H1 (cell line): ENCODE results near the gene SLC39A8. TPM values are rescaled to one million over a fixed set of nuclear protein-coding genes. Genes with fewer than 3 reads are reported as not detected.

Experiments
- CTCF ChIA-PET: fragments of 300-600 bp; sonication (Branson Sonifier 250); formaldehyde crosslinking; loops from one replicate; lab custom pipeline; 2021; ENCODE audit not compliant: partially characterized antibody; lab: Charles Lee
- POLR2A ChIA-PET: fragments of 300-600 bp; sonication (Branson Sonifier 250); formaldehyde crosslinking; loops from one replicate; lab custom pipeline; 2021; ENCODE audit warnings: inconsistent platforms; ENCODE audit not compliant: partially characterized antibody; lab: Charles Lee
- DNase-seq, 2 experiments: peaks; one replicate each; pipeline versions ENCODE4 v3.0.0 to v3.0.0-alpha.2; 2010 to 2022; ENCODE audit warnings: low spot score in 2 of 2, low read depth in 1 of 2, mixed read lengths in 1 of 2
- FAIRE-seq: peaks from 2 replicates; lab custom pipeline; 2011; peaks lifted over from hg19 to GRCh38; lab: Jason Lieb, UNC
- H2AFZ ChIP-seq: 2 replicates; pipeline ENCODE4 v1.8.1; 2012; ENCODE audit warnings: low read length, inconsistent platforms
- H2AK5ac ChIP-seq: 2 replicates; pipeline ENCODE4 v1.6.1; 2013; ENCODE audit warnings: low read depth, low read length
- H2BK120ac ChIP-seq: replicated peaks from 2 replicates; pipeline ENCODE3; 2013; ENCODE audit warnings: low read depth, low read length, inconsistent platforms
- H2BK12ac ChIP-seq: 2 replicates; pipeline ENCODE4 v1.6.1; 2013; ENCODE audit warnings: low read depth, low read length
- H2BK15ac ChIP-seq: 2 replicates; pipeline ENCODE4 v1.6.1; 2013; ENCODE audit warnings: low read length
- H2BK20ac ChIP-seq: 2 replicates; pipeline ENCODE4 v1.6.1; 2013; ENCODE audit warnings: low read length
- H2BK5ac ChIP-seq: 2 replicates; pipeline ENCODE4 v1.6.1; 2013; ENCODE audit warnings: low read depth, low read length
- H3K14ac ChIP-seq: 2 replicates; pipeline ENCODE4 v1.6.1; 2013; ENCODE audit warnings: inconsistent platforms; ENCODE audit not compliant: insufficient read length
- H3K18ac ChIP-seq: 2 replicates; pipeline ENCODE4 v1.6.1; 2013; ENCODE audit warnings: low read length; ENCODE audit errors: extremely low read depth
- H3K23ac ChIP-seq: 2 replicates; pipeline ENCODE4 v1.6.1; 2013; ENCODE audit warnings: inconsistent platforms; ENCODE audit not compliant: insufficient read length
- H3K23me2 ChIP-seq: 2 replicates; pipeline ENCODE4 v1.6.1; 2013; ENCODE audit warnings: low read depth, low read length
- H3K27ac ChIP-seq: 2 replicates; pipeline ENCODE4 v1.6.1; 2011; ENCODE audit warnings: low read depth, low read length, inconsistent platforms
- H3K27me3 ChIP-seq, 4 experiments: replicated peaks in 1 of 4; 1 replicate in 1 of 4; 2 replicates in 3 of 4; pipeline versions ENCODE4 v1.6.1 to v1.8.1; 2011 to 2013; ENCODE audit warnings: low read length in 3 of 4, mild to moderate bottlenecking in 3 of 4, inconsistent platforms in 2 of 4, mixed read lengths in 2 of 4, moderate library complexity in 1 of 4; ENCODE audit not compliant: control insufficient read depth in 3 of 4, insufficient read depth in 3 of 4; ENCODE audit errors: extremely low read depth in 1 of 4
- H3K36me3 ChIP-seq, 4 experiments: 2 replicates each; pipeline versions ENCODE4 v1.6.1 to v1.8.1; 2011 to 2013; ENCODE audit warnings: mild to moderate bottlenecking in 4 of 4, low read length in 3 of 4, moderate library complexity in 2 of 4, control low read depth in 1 of 4, inconsistent platforms in 1 of 4; ENCODE audit not compliant: insufficient read depth in 4 of 4, control insufficient read depth in 2 of 4
- H3K4ac ChIP-seq: replicated peaks from 2 replicates; pipeline ENCODE3; 2013; ENCODE audit warnings: low read length, low read depth, mixed read lengths, inconsistent platforms; ENCODE audit not compliant: insufficient read length
- H3K4me1 ChIP-seq, 4 experiments: replicated peaks in 1 of 4; 1 replicate in 1 of 4; 2 replicates in 3 of 4; pipeline versions ENCODE4 v1.6.1 to v1.8.1; 2011 to 2013; ENCODE audit warnings: low read length in 3 of 4, inconsistent platforms in 2 of 4, mixed read lengths in 1 of 4; ENCODE audit not compliant: insufficient read depth in 4 of 4, control insufficient read depth in 3 of 4
- H3K4me2 ChIP-seq, 2 experiments: 2 replicates each; pipeline versions ENCODE4 v1.6.1 to v1.8.1; 2011 to 2013; ENCODE audit warnings: low read depth in 2 of 2, low read length in 2 of 2, control low read depth in 1 of 2, inconsistent platforms in 1 of 2, mild to moderate bottlenecking in 1 of 2; ENCODE audit not compliant: insufficient read depth in 1 of 2
- H3K4me3 ChIP-seq, 4 experiments: fragments of 200-600, 300-600 bp in 1 of 4; sonication (generic), shearing (Covaris generic), sonication (Bioruptor Twin) in 1 of 4; 2 replicates each; pipeline versions ENCODE4 v1.5.1 to v1.8.1; 2011 to 2016; ENCODE audit warnings: low read length in 4 of 4, low read depth in 3 of 4, control low read depth in 2 of 4, inconsistent platforms in 2 of 4, mild to moderate bottlenecking in 2 of 4, mixed read lengths in 1 of 4, moderate library complexity in 1 of 4; ENCODE audit not compliant: insufficient read depth in 2 of 4; ENCODE audit errors: extremely low read depth in 1 of 4
- H3K56ac ChIP-seq: replicated peaks from 2 replicates; pipeline ENCODE3; 2013; ENCODE audit warnings: low read depth, mild to moderate bottlenecking, mixed read lengths, low read length, inconsistent platforms; ENCODE audit not compliant: insufficient read length
- H3K79me1 ChIP-seq: 2 replicates; pipeline ENCODE4 v1.6.1; 2013; ENCODE audit warnings: low read depth, low read length, control low read depth
- H3K79me2 ChIP-seq, 2 experiments: 2 replicates each; pipeline versions ENCODE4 v1.6.1 to v1.8.1; 2012 to 2013; ENCODE audit warnings: low read length in 2 of 2, mild to moderate bottlenecking in 2 of 2, inconsistent platforms in 1 of 2; ENCODE audit not compliant: insufficient read depth in 2 of 2, control insufficient read depth in 1 of 2
- H3K9ac ChIP-seq, 4 experiments: replicated peaks in 1 of 4; 1 replicate in 1 of 4; 2 replicates in 3 of 4; pipeline versions ENCODE4 v1.6.1 to v1.8.1; 2011 to 2013; ENCODE audit warnings: low read depth in 3 of 4, low read length in 3 of 4, control low read depth in 2 of 4, mild to moderate bottlenecking in 2 of 4, moderate library complexity in 2 of 4, inconsistent platforms in 1 of 4; ENCODE audit errors: extremely low read depth in 1 of 4
- H3K9me3 ChIP-seq, 2 experiments: 2 replicates each; pipeline versions ENCODE4 v1.6.1 to v1.8.1; 2012 to 2013; ENCODE audit warnings: mild to moderate bottlenecking in 2 of 2, moderate library complexity in 2 of 2, control low read depth in 1 of 2, inconsistent platforms in 1 of 2, low read depth in 1 of 2, low read length in 1 of 2, mixed read lengths in 1 of 2; ENCODE audit not compliant: insufficient read depth in 2 of 2
- H4K20me1 ChIP-seq, 2 experiments: replicated peaks in 1 of 2; 2 replicates each; pipeline versions ENCODE3 to v1.8.1; 2011 to 2013; ENCODE audit warnings: inconsistent platforms in 2 of 2, low read length in 2 of 2, mild to moderate bottlenecking in 1 of 2; ENCODE audit not compliant: insufficient read depth in 2 of 2, control insufficient read depth in 1 of 2
- H4K5ac ChIP-seq: 2 replicates; pipeline ENCODE4 v1.6.1; 2013; ENCODE audit warnings: low read length, low read depth, mixed read lengths, inconsistent platforms; ENCODE audit not compliant: insufficient read length
- H4K8ac ChIP-seq: 2 replicates; pipeline ENCODE4 v1.8.0; 2013; ENCODE audit warnings: mild to moderate bottlenecking, moderate library complexity, low read length, inconsistent platforms; ENCODE audit not compliant: insufficient read depth; ENCODE audit errors: extremely low read depth
- H4K91ac ChIP-seq: replicated peaks from 2 replicates; pipeline ENCODE3; 2013; ENCODE audit warnings: low read length, mixed read lengths, inconsistent platforms; ENCODE audit not compliant: insufficient read length
- ASH2L ChIP-seq: fragments of 200-600, 300-600 bp; sonication (generic); IDR thresholded peaks from one replicate; pipeline ENCODE4 v1.7.1; 2017; ENCODE audit warnings: low read length
- CBX5 ChIP-seq: fragments of 300-800, 300-1000 bp; sonication (generic); IDR thresholded peaks from 2 replicates; pipeline ENCODE4 v1.7.1; 2016; ENCODE audit warnings: antibody characterized with exemption, low read length, low read depth
- HDAC6 ChIP-seq: IDR thresholded peaks from one replicate; pipeline ENCODE4 v1.7.1; 2012; ENCODE audit warnings: low read depth, mild to moderate bottlenecking, inconsistent platforms, low read length, moderate library complexity
- RAD21 ChIP-seq, 2 experiments: IDR thresholded peaks in 1 of 2; conservative IDR thresholded peaks in 1 of 2; 2 replicates each; pipeline ENCODE4 v1.6.1; 2011; ENCODE audit warnings: low read depth in 2 of 2, low read length in 2 of 2, improper control_type of control experiment in 1 of 2, inconsistent platforms in 1 of 2, mild to moderate bottlenecking in 1 of 2, moderate library complexity in 1 of 2
- SP4 ChIP-seq: IDR thresholded peaks from 2 replicates; pipeline ENCODE4 v1.6.1; 2012; ENCODE audit warnings: low read length, inconsistent platforms
- TAF1 ChIP-seq: IDR thresholded peaks from 2 replicates; pipeline ENCODE4 v1.6.1; 2011; ENCODE audit warnings: mild to moderate bottlenecking, low read depth, low read length
- TAF7 ChIP-seq: optimal IDR thresholded peaks from 2 replicates; pipeline ENCODE3; 2011; ENCODE audit warnings: low read depth, mild to moderate bottlenecking, inconsistent platforms, low read length, moderate library complexity, borderline replicate concordance
- TEAD4 ChIP-seq: IDR thresholded peaks from 2 replicates; pipeline ENCODE4 v1.6.1; 2012; ENCODE audit warnings: low read depth, low read length, inconsistent platforms, mixed read lengths
- WGBS, 2 experiments: shearing (Covaris generic) in 1 of 2; methylation state at CpG; one replicate each; pipeline versions ENCODE4 v1.1.6 to v1.1.7; 2013 to 2015; ENCODE audit warnings: low lambda C conversion rate in 2 of 2, mixed read lengths in 2 of 2, inconsistent platforms in 1 of 2, low coverage in 1 of 2, missing lambda C conversion rate in 1 of 2; ENCODE audit not compliant: insufficient replicate concordance in 2 of 2, insufficient coverage in 1 of 2, insufficient read length in 1 of 2; ENCODE audit errors: extremely low coverage in 1 of 2, missing lambda C conversion rate in 1 of 2; 5-methylcytosine and 5-hydroxymethylcytosine counted together
- polyA plus RNA-seq, 7 experiments: library from polyadenylated mRNA; depleted of rRNA in 3 of 7; stranded (reverse) in 5 of 7; unstranded in 2 of 7; fragments of >200 nt in 5 of 7; fragments of 200-250 nt in 2 of 7; gene quantifications; 1 replicate in 5 of 7; 2 replicates in 1 of 7; 4 replicates in 1 of 7; pipeline versions ENCODE4 v1.2.1 to v1.2.3, GENCODE V29; 2011 to 2013; ENCODE audit warnings: missing spikeins in 2 of 7, mixed read lengths in 2 of 7
- total RNA-seq: library from RNA; stranded (reverse); fragmentation: NEBNext Ultra II Directional; extraction: Animal tissue kit (Norgen Biotek cat#: 25700); gene quantifications from 2 replicates; pipeline ENCODE4 v1.2.1, GENCODE V29; 2021
- TF ChIP-seq, protein P1 (sequence below), 3 experiments: IDR thresholded peaks; 1 replicate in 2 of 3; 2 replicates in 1 of 3; pipeline versions ENCODE4 v1.5.1 to v1.6.1; 2011; ENCODE audit warnings: low read length in 3 of 3, mild to moderate bottlenecking in 3 of 3, inconsistent platforms in 2 of 3, low read depth in 1 of 3, moderate library complexity in 1 of 3; ENCODE audit not compliant: insufficient read depth in 1 of 3; ENCODE audit errors: control extremely low read depth in 1 of 3

Gene SLC39A8
- total and polyA plus RNA-seq, 2 of the 8 experiments (the other 6 are each of a cell fraction or from before 2014, with no cell fraction given) = 6.4 to 38.7 TPM

DNA sequence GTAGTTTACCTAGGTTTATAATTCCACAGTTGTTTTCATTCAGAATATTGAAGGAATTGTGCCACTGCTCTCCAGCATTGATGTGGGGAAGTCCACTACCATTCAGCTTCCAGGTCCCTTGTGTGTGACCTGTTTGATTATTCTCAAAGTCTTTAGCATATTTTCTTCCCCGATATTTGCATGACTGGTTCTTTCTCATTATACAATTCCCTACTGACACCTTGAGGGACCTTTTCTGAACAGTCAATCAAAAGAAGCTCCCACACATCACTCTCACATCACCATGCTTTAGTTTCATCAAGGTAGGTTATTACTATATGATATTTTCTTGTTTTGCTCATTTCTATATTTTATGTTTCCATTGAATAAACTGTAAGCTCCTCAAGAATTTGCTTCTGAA, 44.1 kb downstream of the SLC39A8 start:
- Histone ChIP-seq H2AFZ (no peak overlapping the region), H3K36me3 (no peaks in the 10 kb centered on the region), H2BK5ac (no peak overlapping the region), H2BK15ac (no peak overlapping the region), H3K56ac (no peak overlapping the region), H3K4me3 (no peak overlapping the region), H3K79me1 (no peaks in the 10 kb centered on the region), H3K14ac (no peak overlapping the region), H4K20me1 (no peaks in the 10 kb centered on the region), H3K4ac (no peak overlapping the region), H4K91ac (no peak overlapping the region), H3K4me2 (no peak overlapping the region), H2AK5ac (no peak overlapping the region), H2BK12ac (no peak overlapping the region), H4K5ac (no peak overlapping the region), H3K23me2 (no peaks in the 10 kb centered on the region; the same call in 1 of the 2 replicates), H3K27ac (no peak overlapping the region), H2BK120ac (no peak overlapping the region), H3K27me3 (no peaks in the 10 kb centered on the region), H3K9me3 (no peaks in the 10 kb centered on the region), H2BK20ac (no peak overlapping the region), H3K18ac (no peak overlapping the region), H3K4me1 (peaks cover 0 to 3% (median 2%) of the 10 kb centered on the region in 4 experiments; a peak in 4 of 7 replicates), H3K9ac (no peak overlapping the region), H3K23ac (no peak overlapping the region), H4K8ac (no peak overlapping the region), H3K79me2 (no peaks in the 10 kb centered on the region)
- WGBS, 2 experiments = 95% methylated on average over 1 of the region's 1 CpG; no CpG with 5 or more reads in 1 of the 2 experiments
- FAIRE-seq = no peak
- POLR2A ChIA-PET = no interaction called here
- CTCF ChIA-PET = interaction anchor here (0.9 to 3.6 kb wide), 7 partner anchors 10 to 46 kb away, joined by 3 to 19 read pairs (median 5); no protein-coding TSS in a partner anchor
- TF ChIP-seq ASH2L = no peak
- no peak for TF ChIP-seq TEAD4
- TF ChIP-seq TAF7 = no peak
- no peak for TF ChIP-seq CBX5
- TF ChIP-seq RAD21 (IDR thresholded peaks at IDR 0.05 in 1 of 2, conservative IDR thresholded peaks at IDR 0.05 in 1 of 2; ENCODE audit: low read depth in 2 of 2, low read length in 2 of 2) = no peak
- TF ChIP-seq HDAC6 = no peak
- TF ChIP-seq TAF1 = no peak
- TF ChIP-seq, protein P1, sequence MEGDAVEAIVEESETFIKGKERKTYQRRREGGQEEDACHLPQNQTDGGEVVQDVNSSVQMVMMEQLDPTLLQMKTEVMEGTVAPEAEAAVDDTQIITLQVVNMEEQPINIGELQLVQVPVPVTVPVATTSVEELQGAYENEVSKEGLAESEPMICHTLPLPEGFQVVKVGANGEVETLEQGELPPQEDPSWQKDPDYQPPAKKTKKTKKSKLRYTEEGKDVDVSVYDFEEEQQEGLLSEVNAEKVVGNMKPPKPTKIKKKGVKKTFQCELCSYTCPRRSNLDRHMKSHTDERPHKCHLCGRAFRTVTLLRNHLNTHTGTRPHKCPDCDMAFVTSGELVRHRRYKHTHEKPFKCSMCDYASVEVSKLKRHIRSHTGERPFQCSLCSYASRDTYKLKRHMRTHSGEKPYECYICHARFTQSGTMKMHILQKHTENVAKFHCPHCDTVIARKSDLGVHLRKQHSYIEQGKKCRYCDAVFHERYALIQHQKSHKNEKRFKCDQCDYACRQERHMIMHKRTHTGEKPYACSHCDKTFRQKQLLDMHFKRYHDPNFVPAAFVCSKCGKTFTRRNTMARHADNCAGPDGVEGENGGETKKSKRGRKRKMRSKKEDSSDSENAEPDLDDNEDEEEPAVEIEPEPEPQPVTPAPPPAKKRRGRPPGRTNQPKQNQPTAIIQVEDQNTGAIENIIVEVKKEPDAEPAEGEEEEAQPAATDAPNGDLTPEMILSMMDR (IDR thresholded peaks at IDR 0.05; ENCODE audit: control extremely low read depth in 1 of 3, insufficient read depth in 1 of 3, low read depth in 1 of 3, low read length in 3 of 3) = no peak
- no peak for TF ChIP-seq SP4
- DNase-seq = no peak
